ENCODE results near the gene FBXO8.

Gene FBXO8

DNA sequence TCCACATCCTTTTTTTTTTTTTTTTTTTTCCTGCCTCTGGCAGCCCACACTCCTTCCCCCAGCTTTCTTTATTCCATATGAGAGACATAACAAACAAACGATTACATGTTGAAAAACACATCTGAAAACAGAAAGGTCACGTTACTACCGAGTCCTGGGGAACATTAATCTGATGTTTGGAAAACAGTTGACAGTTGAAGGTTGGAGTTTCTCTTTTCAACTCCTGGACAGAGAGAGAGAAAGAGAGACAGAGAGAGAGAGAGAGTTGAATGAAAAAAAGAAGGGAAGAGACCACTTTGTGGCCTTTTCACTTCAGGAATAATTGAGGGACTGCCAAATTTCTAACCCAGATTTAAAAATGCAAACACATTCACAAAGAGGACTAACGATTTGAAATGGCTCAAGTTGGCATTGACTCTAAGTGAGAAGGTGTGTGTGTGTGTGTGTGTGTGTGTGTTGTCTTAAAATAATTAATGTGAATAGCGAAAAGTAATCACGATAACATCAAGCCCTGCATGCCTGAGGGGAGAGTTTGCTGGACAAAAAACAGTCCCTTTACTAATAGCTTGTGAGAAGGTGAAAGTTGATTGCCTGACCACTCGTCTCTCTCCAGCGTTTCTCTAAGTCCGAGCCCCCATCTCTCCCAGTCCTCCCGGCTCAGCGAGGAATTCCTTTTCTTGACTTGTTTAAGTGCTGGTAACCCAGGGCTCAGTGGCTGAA, 67.3 kb downstream of the FBXO8 start:
- Mint-ChIP-seq H3K4me1 (peaks cover 34% of the 10 kb centered on the region), H3K9me3 (peaks cover 2% of the 10 kb centered on the region), H3K36me3 (peaks cover 3% of the 10 kb centered on the region), H3K27me3 (peaks cover 39% of the 10 kb centered on the region), H3K27ac (no peak overlapping the region), H3K4me3 (no peak overlapping the region)
- no peak for ATAC-seq (ENCODE audit: low read depth)
- no peak for DNase-seq (ENCODE audit: low spot score in 2 of 2)

GRCh38 chr4:174215057-174215456, 68.4 kb downstream of the FBXO8 start:
- ATAC-seq (ENCODE audit: low read depth): no peak
- H3K36me3 Mint-ChIP-seq: peaks cover 3% of the 10 kb centered on the region
- no peak for DNase-seq (ENCODE audit: low spot score in 2 of 2)
- H3K27me3 Mint-ChIP-seq: peaks cover 39% of the 10 kb centered on the region
- H3K4me3 Mint-ChIP-seq: peak overlapping the region; percentile 19
- H3K27ac Mint-ChIP-seq: no peak overlapping the region
- H3K4me1 Mint-ChIP-seq: peaks cover 34% of the 10 kb centered on the region
- peaks cover 2% of the 10 kb centered on the region for H3K9me3 Mint-ChIP-seq

DNA sequence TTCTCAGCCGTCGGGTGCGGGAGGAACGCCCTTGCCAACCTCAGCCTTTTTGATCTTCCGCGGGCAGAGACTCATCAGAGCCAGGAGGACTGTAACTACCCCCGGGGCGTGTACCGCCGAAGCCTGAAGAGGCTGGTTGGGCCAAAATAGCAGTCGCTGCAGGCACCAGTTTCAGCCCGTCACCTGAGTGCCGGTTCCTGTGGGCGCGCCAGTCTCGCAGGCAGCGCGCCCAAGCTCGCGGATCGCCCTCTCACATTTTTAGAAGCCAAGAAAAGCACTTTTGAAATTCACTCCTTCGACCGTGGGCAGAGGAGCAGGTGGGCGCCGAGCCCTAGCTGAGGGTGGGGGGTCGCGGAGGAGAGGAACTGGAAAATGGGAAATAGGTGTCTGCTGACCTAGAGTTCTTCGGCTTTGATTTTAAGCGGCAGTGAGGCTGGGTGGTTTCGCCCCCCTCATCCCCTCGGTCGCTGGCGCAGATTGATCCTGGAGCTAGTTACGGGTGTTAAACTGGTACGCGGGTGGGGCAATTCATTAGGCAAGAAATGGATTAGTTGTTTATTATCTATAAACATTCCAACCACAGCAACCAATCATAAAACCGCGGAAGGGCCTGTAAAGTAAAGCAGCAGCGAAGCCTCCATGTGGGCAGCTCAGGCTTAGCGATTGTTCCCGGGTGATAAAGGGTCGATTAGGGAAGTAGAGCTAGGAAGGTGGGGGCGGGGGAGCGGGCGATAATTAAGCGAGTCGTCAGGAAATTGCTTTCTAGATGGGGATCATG, 69.2 kb downstream of the FBXO8 start:
- DNase-seq (ENCODE audit: low spot score in 2 of 2): no peak
- Mint-ChIP-seq H3K36me3 (peaks cover 3% of the 10 kb centered on the region), H3K4me3 (peak overlapping the region; percentile 24)

DNA sequence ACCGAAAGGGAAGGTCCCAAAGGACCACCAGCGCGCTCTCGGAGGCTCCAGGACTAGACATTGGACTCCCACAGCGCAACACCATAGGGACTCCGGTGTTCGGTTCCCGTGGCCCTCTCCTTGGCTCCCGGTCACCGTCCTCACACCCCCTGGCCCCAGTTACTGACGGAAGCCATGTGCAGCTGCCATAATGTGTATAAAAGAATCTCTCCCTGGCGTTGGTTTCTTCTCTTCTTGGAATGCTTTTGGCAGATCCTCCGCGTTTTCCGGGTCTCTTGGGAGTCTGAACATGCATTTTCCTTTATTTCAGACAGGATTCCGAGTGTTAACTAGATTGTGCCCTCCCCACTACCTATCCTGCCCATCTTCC, 69.8 kb downstream of the FBXO8 start:
- peaks cover 2% of the 10 kb centered on the region for H3K9me3 Mint-ChIP-seq
- DNase-seq (ENCODE audit: low spot score in 2 of 2) (no peak), ATAC-seq (ENCODE audit: low read depth) (no peak)
- H3K4me1 Mint-ChIP-seq: peaks cover 34% of the 10 kb centered on the region
- H3K27me3 Mint-ChIP-seq: peaks cover 43% of the 10 kb centered on the region
- H3K4me3 Mint-ChIP-seq: peak overlapping the region; percentile 24
- H3K36me3 Mint-ChIP-seq: peaks cover 3% of the 10 kb centered on the region
- H3K27ac Mint-ChIP-seq: no peak overlapping the region

More for the DNA sequence above, 69.2 kb downstream of the FBXO8 start:
- H3K4me1 Mint-ChIP-seq: peaks cover 34% of the 10 kb centered on the region
- H3K27me3 Mint-ChIP-seq: peaks cover 41% of the 10 kb centered on the region
- H3K27ac Mint-ChIP-seq: no peak overlapping the region
- H3K9me3 Mint-ChIP-seq: peaks cover 2% of the 10 kb centered on the region
- no peak for ATAC-seq (ENCODE audit: low read depth)

GRCh38 chr4:174212061-174212460, 71.4 kb downstream of the FBXO8 start:
- no peak overlapping the region for H3K27ac Mint-ChIP-seq

DNA sequence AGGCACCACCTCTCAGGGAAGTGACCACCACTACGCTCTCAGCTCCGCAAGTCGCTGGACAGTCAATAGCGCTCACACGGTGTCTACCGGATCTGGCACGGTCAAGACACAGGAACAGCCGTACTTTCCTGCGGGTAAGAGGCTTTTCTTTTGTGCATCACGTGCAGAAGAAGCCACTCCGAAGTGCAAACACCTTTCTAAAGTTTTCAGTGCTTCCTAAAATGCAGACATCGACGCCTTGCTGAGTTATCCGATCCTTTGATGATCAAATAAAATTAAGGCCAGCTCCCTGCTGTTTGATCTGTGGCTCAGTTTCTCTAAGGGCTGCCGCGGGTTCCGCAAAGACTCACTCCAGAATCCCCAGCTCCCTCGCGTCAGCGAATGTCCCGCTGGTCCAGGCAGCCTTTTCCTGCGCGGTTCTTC, 71.8 kb downstream of the FBXO8 start:
- ATAC-seq (ENCODE audit: low read depth): no peak
- Mint-ChIP-seq H3K9me3 (peaks cover 2% of the 10 kb centered on the region), H3K4me3 (no peak overlapping the region), H3K27me3 (peaks cover 39% of the 10 kb centered on the region), H3K36me3 (peaks cover under 1% of the 10 kb centered on the region), H3K4me1 (peaks cover 27% of the 10 kb centered on the region), H3K27ac (no peak overlapping the region)
- no peak for DNase-seq (ENCODE audit: low spot score in 2 of 2)

More at GRCh38 chr4:174212061-174212460, 71.4 kb downstream of the FBXO8 start:
- peaks cover 41% of the 10 kb centered on the region for H3K27me3 Mint-ChIP-seq
- ATAC-seq (ENCODE audit: low read depth) (no peak), DNase-seq (ENCODE audit: low spot score in 2 of 2) (no peak)
- peaks cover 2% of the 10 kb centered on the region for H3K9me3 Mint-ChIP-seq
- peaks cover 3% of the 10 kb centered on the region for H3K36me3 Mint-ChIP-seq
- H3K4me1 Mint-ChIP-seq: peaks cover 30% of the 10 kb centered on the region
- H3K4me3 Mint-ChIP-seq: peak overlapping the region; percentile 46

DNA sequence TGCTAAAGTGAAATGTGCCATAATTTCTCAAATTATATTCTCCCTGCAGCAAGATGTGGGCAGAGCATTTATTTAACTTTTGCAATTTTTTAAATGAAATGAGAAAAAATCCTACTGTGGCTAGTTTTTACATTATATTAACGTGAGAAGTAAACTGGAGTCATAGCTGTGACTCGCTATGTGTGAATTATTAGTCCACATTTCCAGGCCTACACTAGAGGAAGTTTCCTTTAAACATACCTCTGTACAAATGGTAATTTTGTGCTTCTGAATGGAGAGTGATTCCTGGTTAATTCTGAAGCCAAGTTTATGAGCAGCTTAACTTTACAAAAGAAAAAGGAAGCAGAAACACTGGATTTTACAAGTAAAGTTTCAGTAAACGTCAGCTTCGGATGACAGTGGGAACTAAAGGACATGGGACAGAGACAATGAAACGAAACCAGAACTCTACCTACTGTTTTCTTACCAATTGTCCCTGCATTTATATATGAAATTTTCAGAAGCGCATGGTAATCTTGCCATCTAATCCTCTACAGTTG, 72.4 kb downstream of the FBXO8 start:
- DNase-seq (ENCODE audit: low spot score in 2 of 2) (no peak), ATAC-seq (ENCODE audit: low read depth) (no peak)
- peaks cover 38% of the 10 kb centered on the region for H3K27me3 Mint-ChIP-seq
- no peak overlapping the region for H3K4me3 Mint-ChIP-seq
- no peak overlapping the region for H3K27ac Mint-ChIP-seq
- no peaks in the 10 kb centered on the region for H3K36me3 Mint-ChIP-seq
- H3K4me1 Mint-ChIP-seq: peaks cover 24% of the 10 kb centered on the region
- peaks cover 2% of the 10 kb centered on the region for H3K9me3 Mint-ChIP-seq

GRCh38 chr4:174210354-174210753, 73.1 kb downstream of the FBXO8 start:
- DNase-seq (ENCODE audit: low spot score in 2 of 2) (no peak), ATAC-seq (ENCODE audit: low read depth) (no peak)
- peaks cover 2% of the 10 kb centered on the region for H3K9me3 Mint-ChIP-seq
- H3K27me3 Mint-ChIP-seq: peaks cover 36% of the 10 kb centered on the region
- H3K4me3 Mint-ChIP-seq: no peak overlapping the region
- no peak overlapping the region for H3K27ac Mint-ChIP-seq
- no peaks in the 10 kb centered on the region for H3K36me3 Mint-ChIP-seq
- H3K4me1 Mint-ChIP-seq: peaks cover 23% of the 10 kb centered on the region

- H3K36me3 Mint-ChIP-seq: no peaks in the 10 kb centered on the region
- H3K4me1 Mint-ChIP-seq: peaks cover 17% of the 10 kb centered on the region
- no peak overlapping the region for H3K4me3 Mint-ChIP-seq
- H3K9me3 Mint-ChIP-seq: no peaks in the 10 kb centered on the region
- ATAC-seq (ENCODE audit: low read depth) (no peak), DNase-seq (ENCODE audit: low spot score in 2 of 2) (no peak)
- H3K27ac Mint-ChIP-seq: no peak overlapping the region
- peaks cover 36% of the 10 kb centered on the region for H3K27me3 Mint-ChIP-seq
Measured at GRCh38 chr4:174209341-174209740, 74.1 kb downstream of the FBXO8 start.

DNA sequence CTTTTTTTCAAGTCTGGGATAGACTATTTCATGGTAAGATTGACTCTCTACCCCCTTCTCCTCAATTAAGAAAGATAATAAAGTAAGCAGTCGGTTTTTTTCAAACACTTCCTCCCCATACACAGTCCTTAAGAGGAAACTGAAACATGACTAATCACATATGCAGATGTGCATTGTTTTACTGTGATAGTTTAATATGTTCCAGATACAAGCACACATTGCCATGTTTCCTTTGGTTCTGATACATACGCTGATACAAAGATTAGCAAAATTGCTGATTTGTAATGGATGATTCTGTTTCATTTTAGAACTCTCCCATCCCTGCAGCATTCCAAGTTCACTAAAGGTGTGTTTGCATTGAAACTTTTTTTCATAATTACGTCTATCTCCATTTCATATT, 76.1 kb downstream of the FBXO8 start:
- DNase-seq (ENCODE audit: low spot score in 2 of 2): no peak
- no peaks in the 10 kb centered on the region for H3K36me3 Mint-ChIP-seq
- ATAC-seq (ENCODE audit: low read depth): no peak
- peaks cover 24% of the 10 kb centered on the region for H3K27me3 Mint-ChIP-seq
- no peak overlapping the region for H3K27ac Mint-ChIP-seq
- H3K9me3 Mint-ChIP-seq: no peaks in the 10 kb centered on the region
- peaks cover 10% of the 10 kb centered on the region for H3K4me1 Mint-ChIP-seq
- no peak overlapping the region for H3K4me3 Mint-ChIP-seq

GRCh38 chr4:174204164-174204831, 79.2 kb downstream of the FBXO8 start:
- ATAC-seq (ENCODE audit: low read depth) (no peak), DNase-seq (ENCODE audit: low spot score in 2 of 2) (no peak)
- no peak overlapping the region for H3K4me3 Mint-ChIP-seq
- H3K4me1 Mint-ChIP-seq: no peaks in the 10 kb centered on the region
- peaks cover 15% of the 10 kb centered on the region for H3K27me3 Mint-ChIP-seq
- H3K27ac Mint-ChIP-seq: no peak overlapping the region
- no peaks in the 10 kb centered on the region for H3K9me3 Mint-ChIP-seq
- H3K36me3 Mint-ChIP-seq: no peaks in the 10 kb centered on the region

DNA sequence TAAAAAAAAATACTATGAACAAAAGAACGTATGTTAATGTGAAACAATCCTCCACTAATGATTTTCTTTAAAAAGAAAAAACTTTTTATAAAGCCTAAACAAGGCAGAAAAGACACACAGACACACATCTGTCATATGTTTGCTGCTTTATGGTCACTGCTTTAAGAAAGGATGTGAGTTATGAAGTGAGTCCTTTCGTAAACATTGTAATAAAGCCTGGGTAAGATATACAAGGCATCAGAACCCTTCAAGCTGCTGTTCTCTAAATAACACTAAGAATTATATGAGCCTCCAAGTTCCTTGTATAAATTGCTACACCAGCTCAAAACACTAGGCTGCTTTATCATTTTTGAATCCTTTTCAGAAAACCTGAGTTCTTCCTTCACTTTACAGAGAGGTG, 81.6 kb downstream of the FBXO8 start:
- DNase-seq (ENCODE audit: low spot score in 2 of 2): no peak
- Mint-ChIP-seq H3K27ac (no peak overlapping the region), H3K4me1 (no peaks in the 10 kb centered on the region), H3K36me3 (no peaks in the 10 kb centered on the region), H3K9me3 (no peaks in the 10 kb centered on the region), H3K27me3 (peaks cover 12% of the 10 kb centered on the region), H3K4me3 (no peak overlapping the region)
- ATAC-seq (ENCODE audit: low read depth): no peak

DNA sequence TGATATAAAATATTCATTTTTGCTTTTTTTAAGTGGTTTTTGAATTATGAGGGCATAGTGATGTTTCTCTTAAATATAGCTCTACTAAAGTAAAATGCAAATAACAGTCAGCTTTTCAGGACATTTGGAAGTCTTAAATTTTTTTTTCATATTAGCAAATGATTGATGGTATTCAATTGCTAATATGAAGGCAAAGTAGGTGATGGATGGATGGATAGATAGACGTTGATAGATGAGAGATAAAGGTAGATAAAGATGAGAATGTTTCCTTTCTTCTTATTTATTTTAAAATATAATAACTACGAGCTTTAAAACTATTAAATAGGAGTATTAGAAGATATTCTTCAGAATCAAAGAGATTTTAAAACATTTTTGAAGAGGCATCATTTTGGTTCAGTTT, 83.7 kb downstream of the FBXO8 start:
- no peak overlapping the region for H3K4me3 Mint-ChIP-seq
- no peaks in the 10 kb centered on the region for H3K36me3 Mint-ChIP-seq
- H3K4me1 Mint-ChIP-seq: no peaks in the 10 kb centered on the region
- no peaks in the 10 kb centered on the region for H3K9me3 Mint-ChIP-seq
- peaks cover 4% of the 10 kb centered on the region for H3K27me3 Mint-ChIP-seq
- no peak for ATAC-seq (ENCODE audit: low read depth)
- no peak overlapping the region for H3K27ac Mint-ChIP-seq
- no peak for DNase-seq (ENCODE audit: low spot score in 2 of 2)

DNA sequence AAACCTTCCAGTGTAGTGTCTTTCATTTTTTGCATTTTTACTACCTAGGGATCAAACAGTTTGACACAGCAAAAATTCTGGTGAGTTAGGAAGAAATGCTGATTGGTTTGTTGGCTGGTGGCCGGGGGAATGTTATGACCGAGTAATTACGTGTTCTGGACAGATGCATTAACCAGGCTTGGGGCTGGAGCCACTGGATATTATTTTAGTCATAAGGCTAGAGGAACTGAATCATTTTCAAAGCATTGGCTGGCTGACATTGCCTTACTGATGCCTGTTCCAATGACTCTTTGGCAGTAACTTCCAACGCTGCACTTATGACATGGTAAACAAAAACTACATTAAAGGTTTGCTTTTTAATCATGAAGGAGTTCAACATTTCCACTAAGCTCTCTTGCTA, 84.6 kb downstream of the FBXO8 start:
- Mint-ChIP-seq H3K27me3 (peaks cover 2% of the 10 kb centered on the region), H3K4me3 (no peak overlapping the region), H3K27ac (no peak overlapping the region), H3K9me3 (no peaks in the 10 kb centered on the region), H3K4me1 (no peaks in the 10 kb centered on the region), H3K36me3 (no peaks in the 10 kb centered on the region)
- ATAC-seq (ENCODE audit: low read depth) (no peak), DNase-seq (ENCODE audit: low spot score in 2 of 2) (no peak)

Data from memory B cell (primary cell).